GM19035 (cell line): ENCODE data around the gene CFAP70.
A peak's percentile ranks its signal among the peaks of the same experiment; 100 is the strongest.
"Not testable (repeated sequence)": the region's sequence is repeated elsewhere in the genome, so short reads cannot be mapped to it uniquely, and the experiment has no call there.

Source experiments
- ATAC-seq: cut with Tn5 transposase; IDR thresholded peaks from one replicate; pipeline ENCODE4 v1.9.1; 2021; ENCODE audit not compliant: unreplicated experiment

Gene CFAP70

DNA sequence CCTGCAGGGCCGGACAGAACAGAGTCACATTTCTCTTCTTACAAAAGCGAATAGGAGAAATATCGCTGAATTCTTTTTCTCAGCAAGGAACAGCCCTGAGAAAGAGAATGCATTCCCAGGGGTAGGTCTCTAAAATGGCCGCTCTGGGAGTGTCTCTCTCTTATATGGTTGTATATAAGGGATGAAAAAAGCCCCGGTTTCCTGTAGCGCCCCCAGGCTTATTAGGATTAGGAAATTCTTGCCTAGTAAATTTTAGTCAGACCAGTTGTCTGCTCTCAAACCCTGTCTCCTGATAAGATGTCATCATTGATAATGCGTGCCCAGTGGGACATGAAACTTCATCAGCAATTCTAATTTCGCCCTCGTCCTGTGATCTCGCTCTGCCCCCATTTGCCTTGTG, 100.1 kb downstream of the CFAP70 start:
- not testable (repeated sequence) for ATAC-seq

DNA sequence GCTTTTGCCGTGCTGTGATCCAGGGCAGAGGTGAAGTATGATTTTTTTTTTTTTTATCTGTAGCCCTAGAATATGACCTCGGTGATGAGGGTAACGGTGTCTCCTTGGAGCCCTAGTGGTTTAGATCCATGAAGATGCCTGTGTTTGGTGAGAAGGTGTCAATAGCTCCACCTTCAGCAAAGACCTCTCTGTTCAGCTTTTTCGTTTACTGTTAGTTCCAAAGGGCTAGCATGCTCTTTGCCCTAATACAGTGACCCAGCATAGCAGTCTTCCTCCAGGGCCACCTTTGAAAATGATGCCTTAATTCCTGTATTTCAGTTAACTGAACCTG, 105.5 kb downstream of the CFAP70 start:
- ATAC-seq = no peak

GRCh38 chr10:73252445-73253224, 106.0 kb downstream of the CFAP70 start, which contains the start of gene MRPS16:
TSS of gene MRPS16 (minus strand) at chr10:73252644. CDS start at chr10:73252482, 162 bp downstream.
- ATAC-seq = peak; percentile 83

GRCh38 chr10:73251683-73252444, 106.8 kb downstream of the CFAP70 start:
- peak; percentile 36 for ATAC-seq

DNA sequence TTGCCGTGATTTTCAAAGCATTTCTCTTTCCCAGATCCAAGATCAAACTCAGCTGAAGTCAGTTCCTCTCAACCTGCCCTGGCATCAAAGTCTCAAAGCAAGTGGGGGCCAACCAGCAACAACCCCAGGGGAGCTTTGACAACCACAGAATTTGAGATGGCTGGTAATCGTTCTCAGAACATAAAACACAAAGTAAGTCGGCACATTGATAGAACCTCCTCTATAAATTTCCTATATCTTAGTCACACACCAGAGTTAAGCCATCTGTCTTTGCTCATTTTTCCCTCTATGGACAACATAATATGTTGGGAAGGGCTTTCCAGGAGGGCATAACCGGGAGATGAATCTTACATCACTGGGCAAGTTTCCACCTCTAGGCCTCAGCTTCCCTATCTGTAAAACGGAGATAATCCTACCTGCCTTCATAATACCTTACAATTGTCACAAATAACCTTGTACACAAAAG, 110.4 kb downstream of the CFAP70 start:
- ATAC-seq = no peak

DNA sequence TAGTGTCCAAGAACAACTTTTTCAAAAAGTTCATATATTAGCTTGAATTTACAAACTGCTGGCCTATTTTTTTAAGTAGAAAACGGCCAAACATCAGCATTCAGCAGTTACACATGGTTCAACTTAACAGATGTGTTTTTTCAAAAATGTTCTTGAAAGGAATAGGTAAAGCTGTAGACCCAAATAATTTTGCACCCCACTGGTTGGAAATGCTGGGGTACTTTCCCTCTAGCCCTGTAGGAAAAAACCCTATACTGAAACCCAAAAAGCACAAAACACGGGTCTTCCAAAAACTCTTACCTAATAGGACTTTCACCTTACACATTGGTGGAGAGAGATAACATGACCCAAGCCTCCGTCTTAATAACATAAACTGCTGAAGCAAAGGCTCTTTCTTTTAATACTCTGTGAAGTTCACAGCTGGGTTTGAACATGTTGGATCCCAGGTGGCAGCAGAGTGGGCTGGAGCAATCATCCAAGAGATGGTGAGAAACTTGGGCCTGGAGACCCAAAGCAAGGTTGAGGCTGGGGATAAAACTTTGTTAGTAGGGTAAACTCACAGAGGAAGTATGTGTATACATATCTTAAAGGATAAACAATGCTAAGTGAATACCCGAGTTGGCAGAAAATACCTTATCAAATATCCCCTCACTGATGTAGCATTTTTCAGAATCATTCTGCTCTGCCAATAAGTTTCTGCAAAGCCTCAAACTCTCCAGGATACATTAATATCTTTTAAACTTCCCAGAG, 111.0 kb downstream of the CFAP70 start:
- ATAC-seq = no peak

DNA sequence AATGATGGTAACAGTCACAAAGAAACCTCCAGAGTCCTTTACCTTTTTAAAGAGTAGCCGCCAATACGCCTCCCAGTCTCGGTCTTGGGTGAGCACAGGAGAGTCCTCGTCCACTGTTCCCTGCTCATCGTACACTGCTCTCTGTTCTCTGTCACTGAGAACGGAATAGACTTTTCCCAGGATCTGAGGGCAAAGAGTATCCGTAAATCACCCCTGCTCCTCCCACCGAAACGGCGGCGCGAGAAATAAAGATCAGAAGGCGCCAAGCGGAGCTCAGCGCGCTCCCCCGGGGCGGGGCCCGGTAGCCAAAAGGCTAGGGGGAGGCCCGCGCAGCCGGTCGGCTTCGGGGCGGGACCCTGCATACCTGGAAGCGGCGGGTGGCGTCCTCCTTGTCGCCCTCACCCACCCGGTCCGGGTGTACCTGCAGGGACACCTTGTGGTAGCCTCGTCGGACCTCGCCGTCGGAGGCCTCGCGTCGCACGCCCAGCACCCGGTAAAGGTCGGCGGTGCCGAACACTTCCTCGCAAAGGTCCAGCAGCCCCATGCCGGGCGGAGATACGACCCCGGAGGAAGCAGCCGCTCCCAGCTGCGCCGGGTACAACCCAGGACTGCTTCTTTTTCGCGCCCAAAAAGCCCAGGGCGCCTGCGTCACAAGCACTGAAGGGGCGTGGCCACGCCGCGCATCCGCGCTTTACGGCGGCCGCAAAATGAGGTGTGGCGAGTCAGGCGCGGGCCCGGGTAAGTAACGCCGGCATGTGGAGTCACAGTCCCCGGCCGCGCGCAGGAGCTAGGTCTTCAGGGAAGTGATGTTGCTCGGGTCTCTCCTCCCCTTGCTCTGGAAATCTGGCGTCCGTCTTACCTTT, 111.8 kb downstream of the CFAP70 start, which contains the start of gene DNAJC9:
TSS of gene DNAJC9 (minus strand) at position 610 of the 863 bp plus-strand sequence. CDS start at position 544, 66 bp downstream.
- ATAC-seq = peak; percentile 84

DNA sequence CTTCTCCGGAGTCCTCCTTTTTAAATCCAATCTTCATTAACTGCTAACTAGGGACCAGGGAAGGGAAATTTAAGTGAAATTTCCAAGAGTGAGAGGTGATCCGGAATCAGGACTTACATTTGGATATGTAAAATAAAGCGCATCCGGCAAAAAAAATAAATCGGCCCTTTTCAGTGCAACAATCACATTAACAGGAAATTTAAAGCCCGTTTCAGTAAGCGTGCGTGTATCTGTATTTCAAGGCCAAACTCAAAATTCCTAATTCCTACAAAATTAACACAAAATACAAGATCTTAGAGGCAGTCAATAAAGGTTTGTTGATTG, 112.4 kb downstream of the CFAP70 start:
- ATAC-seq = no peak

DNA sequence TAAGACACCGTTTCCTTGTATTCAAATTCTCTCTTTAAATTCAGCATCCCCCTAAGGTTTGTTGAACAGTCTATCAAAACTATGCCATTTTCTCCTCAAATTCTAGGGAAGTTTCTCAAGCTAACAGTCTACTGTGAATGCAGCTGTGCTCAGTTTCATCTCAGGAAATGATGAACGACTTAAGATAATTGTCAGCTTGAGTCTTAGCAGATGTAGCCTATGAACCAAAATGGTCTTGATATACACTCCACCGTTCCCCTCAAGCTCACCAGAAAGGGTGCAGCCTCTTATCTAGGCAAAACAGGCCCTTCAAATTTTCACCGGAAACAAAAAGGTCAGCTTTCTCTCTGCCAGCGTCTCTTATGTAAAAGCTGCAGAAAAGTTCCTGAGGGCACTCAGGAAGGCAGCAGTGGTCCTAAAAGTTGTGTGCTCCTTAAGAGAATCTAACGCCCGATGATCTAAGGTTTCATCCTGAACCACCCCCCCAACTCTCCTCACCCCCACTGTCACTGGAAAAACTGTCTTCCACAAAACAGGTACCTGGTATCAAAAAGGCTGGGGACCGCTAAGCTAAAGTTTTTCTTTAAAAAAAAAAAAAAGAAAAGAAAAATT, 113.7 kb downstream of the CFAP70 start:
- ATAC-seq = no peak

- no peak for ATAC-seq
Measured at GRCh38 chr10:73239908-73240307, 118.8 kb downstream of the CFAP70 start.

DNA sequence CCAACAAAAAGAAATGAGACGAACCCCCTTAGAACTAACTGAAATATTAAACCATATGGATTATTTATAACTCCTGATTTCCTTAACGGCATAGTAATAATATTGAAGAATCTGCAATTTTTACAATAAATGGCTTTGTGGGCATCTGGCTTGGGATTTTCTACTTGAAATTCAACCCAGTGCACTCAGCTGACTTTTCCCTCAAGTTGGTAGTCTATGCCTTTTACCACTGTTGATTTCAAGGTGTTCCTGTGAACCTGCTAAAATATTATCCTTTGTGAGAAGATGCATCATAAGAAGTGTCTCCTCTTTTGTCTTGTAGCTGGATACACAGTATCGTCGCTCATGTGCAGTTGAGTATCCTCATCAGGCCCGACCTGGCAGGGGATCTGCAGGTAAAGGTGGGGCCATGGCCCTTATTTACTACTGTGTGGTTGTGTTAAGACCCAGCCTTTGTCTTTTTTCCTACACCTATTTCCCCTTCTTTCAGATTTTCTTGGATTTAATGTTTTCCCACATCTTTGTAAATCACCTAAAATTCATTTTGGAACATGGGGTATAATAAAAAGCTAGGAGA, 119.6 kb downstream of the CFAP70 start:
- ATAC-seq = no peak

- no peak for ATAC-seq
Measured at GRCh38 chr10:73234695-73235094, 124.0 kb downstream of the CFAP70 start.

DNA sequence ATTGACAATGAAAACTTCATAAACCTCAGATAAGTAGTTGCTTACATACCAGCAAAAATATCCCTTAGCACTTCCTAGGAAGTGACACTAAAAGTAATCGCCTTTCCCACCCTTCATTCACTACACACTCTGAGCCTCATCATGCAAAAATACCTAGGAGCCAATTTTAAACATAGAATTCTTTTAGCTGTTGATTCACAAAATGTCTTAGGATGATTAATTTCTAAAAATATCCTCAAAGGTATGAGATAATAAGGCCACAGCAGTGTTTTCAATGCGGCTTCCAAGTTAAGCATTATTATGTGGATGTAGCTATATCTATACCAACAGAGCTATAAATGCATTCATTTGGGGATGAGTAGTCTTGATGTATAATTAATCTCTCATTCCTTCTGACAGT, 124.8 kb downstream of the CFAP70 start:
- no peak for ATAC-seq

DNA sequence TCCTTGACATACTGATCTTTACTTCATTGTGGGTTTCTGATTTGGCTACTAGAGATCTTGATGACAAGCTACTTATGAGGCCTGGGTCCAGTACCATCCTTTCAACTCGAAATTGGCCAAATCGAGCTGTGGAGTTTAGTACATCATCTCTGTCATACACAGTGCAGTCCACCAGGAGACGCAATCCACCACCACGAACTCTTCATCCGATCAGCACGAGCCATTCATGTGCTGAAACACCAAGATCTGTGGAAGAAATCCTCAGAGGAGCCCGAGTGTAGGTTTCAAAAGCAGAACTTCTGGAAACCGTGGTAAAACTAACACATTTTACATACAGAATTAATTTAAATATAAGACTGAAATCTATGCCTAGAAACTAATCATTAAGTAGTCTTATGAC, 125.8 kb downstream of the CFAP70 start:
- ATAC-seq = no peak

- no peak for ATAC-seq
Measured at GRCh38 chr10:73229567-73229966, 129.1 kb downstream of the CFAP70 start.

DNA sequence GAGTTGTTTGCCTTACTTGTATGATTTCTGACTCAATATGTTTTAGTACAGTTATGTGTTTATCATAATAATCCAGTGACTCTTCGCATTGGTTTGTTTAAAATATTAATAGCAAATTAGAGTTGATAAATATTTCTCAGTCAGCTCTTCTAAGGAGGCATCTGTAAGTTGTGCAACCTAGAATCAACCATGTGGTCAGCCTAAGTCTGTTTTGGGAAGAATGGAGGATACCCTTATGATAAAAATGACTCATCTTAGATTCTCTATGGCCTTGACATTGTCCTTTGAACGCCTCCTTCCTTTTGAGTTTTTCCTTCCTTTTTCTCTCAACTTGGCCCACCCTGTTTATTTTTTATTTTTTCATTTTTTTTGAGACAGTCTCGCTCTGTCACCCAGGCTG, 130.4 kb downstream of the CFAP70 start:
- no peak for ATAC-seq

GRCh38 chr10:73226663-73227062, 132.0 kb downstream of the CFAP70 start:
- no peak for ATAC-seq

DNA sequence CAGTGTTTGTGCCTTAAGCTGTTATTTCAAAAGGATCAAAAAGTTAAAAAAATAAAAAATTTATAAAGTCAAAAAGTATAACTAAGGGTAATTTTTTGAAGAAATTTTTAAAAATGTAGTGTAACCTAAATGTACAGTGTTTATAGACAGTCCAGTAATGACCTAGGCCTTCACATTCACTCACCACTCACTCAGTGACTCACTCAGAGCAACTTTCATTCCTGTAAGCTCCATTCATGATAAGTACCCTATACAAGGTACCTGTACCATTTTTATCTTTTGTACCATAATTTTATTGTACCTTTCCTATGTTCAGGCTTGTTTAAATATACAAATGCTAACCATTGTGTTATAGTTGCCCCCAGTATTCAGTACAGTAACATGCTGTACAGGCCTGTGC, 133.1 kb downstream of the CFAP70 start:
- ATAC-seq = no peak

GRCh38 chr10:73220989-73221388, 137.7 kb downstream of the CFAP70 start:
- no peak for ATAC-seq

DNA sequence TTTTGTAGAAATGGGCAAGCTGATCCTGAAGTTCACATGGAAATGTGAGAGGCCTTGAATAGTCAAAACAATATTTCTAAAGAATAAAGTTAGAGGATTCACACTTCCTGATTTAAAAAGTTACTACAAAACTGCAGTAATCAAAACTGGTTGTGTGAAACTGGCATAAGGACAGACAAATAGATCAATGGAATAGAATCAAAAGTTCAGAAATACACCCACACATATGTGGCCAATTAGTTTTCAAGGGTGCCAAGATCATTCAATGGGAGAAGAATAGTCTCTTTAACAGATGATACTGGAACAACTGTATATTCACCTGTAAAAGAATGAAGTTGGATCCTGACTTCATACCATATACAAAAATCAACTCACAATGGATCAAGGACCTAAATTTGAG, 139.3 kb downstream of the CFAP70 start:
- no peak for ATAC-seq
